ENCODE data around the gene YEATS4. TPM values are rescaled to one million over a fixed set of nuclear protein-coding genes. Genes with fewer than 3 reads are reported as not detected.
"Not testable (repeated sequence)": the region's sequence is repeated elsewhere in the genome, so short reads cannot be mapped to it uniquely, and the experiment has no call there.

Gene YEATS4
- total RNA-seq, 1 experiment from 2014 or later = 37.1 TPM

GRCh38 chr12:69313209-69313608 is 46.3 kb upstream of the YEATS4 start (continued):
- TF ChIP-seq ZNF671 (CRISPR knock-in tag; IDR thresholded peaks at IDR 0.05) (no peak), MXD4 (CRISPR knock-in tag; IDR thresholded peaks at IDR 0.05; ENCODE audit: borderline replicate concordance) (no peak), CREM (CRISPR knock-in tag; IDR thresholded peaks at IDR 0.05) (no peak), ZNF416 (CRISPR knock-in tag; IDR thresholded peaks at IDR 0.05) (no peak), USF2 (CRISPR knock-in tag; IDR thresholded peaks at IDR 0.05) (no peak), ATF6 (CRISPR knock-in tag; IDR thresholded peaks at IDR 0.05) (no peak), E2F4 (CRISPR knock-in tag; IDR thresholded peaks at IDR 0.05; ENCODE audit: borderline replicate concordance, low read depth) (no peak), ESRRA (CRISPR knock-in tag; IDR thresholded peaks at IDR 0.05; ENCODE audit: borderline replicate concordance) (no peak), IRF1 (CRISPR knock-in tag; IDR thresholded peaks at IDR 0.05) (no peak), CBFB (CRISPR knock-in tag; IDR thresholded peaks at IDR 0.05; ENCODE audit: low read depth) (no peak), JAZF1 (CRISPR knock-in tag; IDR thresholded peaks at IDR 0.05) (no peak)

- DNase-seq (ENCODE audit: low spot score); H3K27me3 Mint-ChIP-seq (ENCODE audit: low read depth); POLR2A ChIA-PET; ATAC-seq; H3K4me1 Mint-ChIP-seq; H3K4me3 Mint-ChIP-seq; H3K27ac Mint-ChIP-seq; CTCF ChIA-PET: not testable (repeated sequence)
- Mint-ChIP-seq H3K36me3 (peaks cover 26% of the 10 kb centered on the region), H3K9me3 (peaks cover 60% of the 10 kb centered on the region)
These were observed 42.8 kb upstream of the YEATS4 start for GRCh38 chr12:69316784-69317183.

- ATAC-seq; POLR2A ChIA-PET; H3K27me3 Mint-ChIP-seq (ENCODE audit: low read depth); H3K4me1 Mint-ChIP-seq; CTCF ChIA-PET; H3K27ac Mint-ChIP-seq; H3K4me3 Mint-ChIP-seq; DNase-seq (ENCODE audit: low spot score): not testable (repeated sequence)
- Mint-ChIP-seq H3K9me3 (peaks cover 60% of the 10 kb centered on the region), H3K36me3 (peaks cover 26% of the 10 kb centered on the region)
These were observed 42.3 kb upstream of the YEATS4 start for GRCh38 chr12:69317233-69317632.

- H3K4me1 Mint-ChIP-seq = peaks cover 13% of the 10 kb centered on the region
- no peak overlapping the region for H3K27ac Mint-ChIP-seq
- POLR2A ChIA-PET = no interaction called here
- no peak for ATAC-seq
- peaks cover 2% of the 10 kb centered on the region; the same call in 1 of the 2 replicates for H3K27me3 Mint-ChIP-seq (ENCODE audit: low read depth)
- TF ChIP-seq ZNF396 (CRISPR knock-in tag; IDR thresholded peaks at IDR 0.05; ENCODE audit: borderline replicate concordance) (no peak), SOX15 (CRISPR knock-in tag; IDR thresholded peaks at IDR 0.05) (no peak), CTCF (IDR thresholded peaks at IDR 0.05) (no peak), NR1H2 (CRISPR knock-in tag; IDR thresholded peaks at IDR 0.05) (no peak), FOXP1 (CRISPR knock-in tag; IDR thresholded peaks at IDR 0.05; ENCODE audit: borderline replicate concordance) (no peak), TP53 (CRISPR knock-in tag; IDR thresholded peaks at IDR 0.05) (no peak)
- DNase-seq (ENCODE audit: low spot score) = no peak
- H3K4me3 Mint-ChIP-seq = no peak overlapping the region
- H3K9me3 Mint-ChIP-seq = peaks cover 56% of the 10 kb centered on the region
- CTCF ChIA-PET = no interaction called here
- peaks cover 26% of the 10 kb centered on the region for H3K36me3 Mint-ChIP-seq
These were observed 41.3 kb upstream of the YEATS4 start for GRCh38 chr12:69318225-69318624.
